Kidney capillary endothelial cell (primary cell): ENCODE results near the gene POU2AF3.
"Not testable (repeated sequence)": the region's sequence is repeated elsewhere in the genome, so short reads cannot be mapped to it uniquely, and the experiment has no call there.

Experiments
- DNase-seq: peaks from one replicate; pipeline ENCODE4 v3.0.0-alpha.2; 2018; ENCODE audit warnings: low spot score

Gene POU2AF3

DNA sequence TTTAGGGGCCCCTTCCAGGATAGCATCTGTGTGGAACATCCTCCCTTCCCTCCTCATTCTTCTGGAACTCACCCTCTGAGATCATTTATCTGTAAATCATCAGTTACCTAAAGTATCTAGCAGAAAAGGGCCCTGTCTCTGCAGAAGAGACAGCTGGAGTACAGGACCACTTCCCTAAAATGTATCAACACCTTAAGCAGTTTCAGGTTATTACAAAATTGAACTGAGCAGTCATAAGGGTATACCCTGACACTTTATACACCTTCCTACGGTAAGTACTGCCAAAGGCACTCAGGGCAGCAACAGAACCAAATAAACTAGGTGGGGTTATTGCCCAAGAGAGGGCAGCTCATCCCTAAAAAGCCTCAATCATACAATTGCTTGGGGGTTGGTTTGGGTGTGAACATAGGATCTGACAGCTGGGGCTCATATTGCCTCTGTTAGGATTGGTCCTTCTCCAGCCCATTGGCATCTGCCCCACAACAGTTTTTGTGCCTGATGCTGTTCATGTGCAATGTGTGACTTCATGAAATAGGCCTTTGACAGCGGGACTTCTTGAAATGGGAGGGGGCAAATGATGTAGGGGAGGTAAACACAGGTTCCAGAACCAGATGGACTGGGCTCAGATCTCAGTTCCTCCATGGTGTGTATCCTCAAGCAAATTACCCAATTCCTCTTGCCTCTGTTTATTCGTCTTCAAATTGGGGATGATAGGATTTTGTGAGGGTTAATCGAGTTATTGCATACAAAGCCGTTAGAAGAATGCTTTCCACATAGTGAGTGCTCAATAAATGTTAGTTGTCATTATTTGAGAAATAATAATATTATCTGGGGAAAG is 2.9 kb downstream of the POU2AF3 start:
- no peak for DNase-seq

GRCh38 chr11:111301842-111302118 is 3.4 kb downstream of the POU2AF3 start:
- no peak for DNase-seq

- DNase-seq = no peak
These were observed 4.0 kb downstream of the POU2AF3 start for GRCh38 chr11:111302298-111302697.

DNA sequence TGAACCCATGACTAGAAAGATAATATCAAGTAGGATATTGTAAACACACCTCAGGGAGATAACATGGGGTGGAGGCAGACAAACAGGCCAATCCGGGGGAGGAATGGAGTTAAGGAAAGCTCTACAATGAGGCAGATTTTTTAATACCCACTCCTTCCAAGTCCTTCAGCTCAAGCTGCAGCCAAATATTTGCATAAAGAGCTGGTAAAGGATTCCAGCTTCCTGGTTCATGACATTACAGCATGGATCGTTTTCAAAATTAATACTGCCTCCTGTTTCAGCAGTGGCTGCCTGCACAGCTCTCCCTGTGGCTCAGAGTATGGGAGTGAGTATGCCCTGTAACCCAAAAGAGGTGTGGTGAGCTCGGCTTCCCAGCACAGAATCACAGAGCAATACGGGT is 5.1 kb downstream of the POU2AF3 start:
- DNase-seq = no peak

DNA sequence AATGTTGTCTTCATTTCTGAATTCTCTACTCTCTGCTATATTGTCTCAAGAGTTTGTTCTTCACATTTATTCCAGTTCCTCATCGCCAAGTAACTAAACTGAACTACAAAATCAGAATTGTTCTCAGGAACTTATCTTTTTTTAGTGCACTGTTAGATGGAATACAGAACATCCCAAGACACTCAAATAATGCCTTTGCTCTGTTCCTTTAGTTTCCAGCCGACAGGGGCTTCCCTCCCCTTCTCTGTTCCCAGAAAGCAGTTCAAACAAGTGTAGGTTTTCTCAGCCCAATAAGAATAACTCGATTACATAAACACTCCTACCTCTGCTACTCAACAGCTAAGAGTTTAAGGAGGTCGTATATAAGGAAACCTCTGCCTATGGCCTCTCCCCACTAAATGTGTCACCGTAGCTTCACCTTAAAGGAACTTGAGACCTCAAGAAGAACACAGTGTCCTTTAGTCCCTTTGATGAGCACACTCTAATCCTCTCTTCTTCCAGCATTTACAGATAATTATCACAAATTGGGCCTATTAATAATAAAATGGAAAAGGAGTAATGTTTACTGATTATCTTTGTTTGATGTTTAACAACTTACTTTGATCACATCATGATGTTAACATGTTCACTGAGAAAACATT is 6.9 kb downstream of the POU2AF3 start:
- DNase-seq = no peak

- no peak for DNase-seq
These were observed 7.5 kb downstream of the POU2AF3 start for GRCh38 chr11:111305876-111306275.

- DNase-seq = no peak
These were observed 8.0 kb downstream of the POU2AF3 start for GRCh38 chr11:111306321-111306720.

- no peak for DNase-seq
These were observed 9.2 kb downstream of the POU2AF3 start for GRCh38 chr11:111307472-111308108.

DNA sequence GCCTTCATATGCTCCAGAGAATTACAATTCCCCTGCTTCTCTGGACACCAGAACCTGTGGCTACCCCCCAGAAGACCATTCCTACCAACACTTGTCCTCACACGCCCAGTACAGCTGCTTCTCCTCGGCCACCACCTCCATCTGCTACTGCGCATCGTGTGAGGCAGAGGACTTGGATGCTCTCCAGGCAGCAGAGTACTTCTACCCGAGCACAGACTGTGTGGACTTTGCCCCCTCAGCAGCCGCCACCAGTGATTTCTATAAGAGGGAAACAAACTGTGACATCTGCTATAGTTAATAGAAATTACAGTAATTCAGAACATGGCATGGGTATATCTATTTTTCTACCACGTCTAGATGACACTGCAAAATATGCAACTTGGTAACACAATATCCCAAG is 9.8 kb downstream of the POU2AF3 start:
- no peak for DNase-seq

DNA sequence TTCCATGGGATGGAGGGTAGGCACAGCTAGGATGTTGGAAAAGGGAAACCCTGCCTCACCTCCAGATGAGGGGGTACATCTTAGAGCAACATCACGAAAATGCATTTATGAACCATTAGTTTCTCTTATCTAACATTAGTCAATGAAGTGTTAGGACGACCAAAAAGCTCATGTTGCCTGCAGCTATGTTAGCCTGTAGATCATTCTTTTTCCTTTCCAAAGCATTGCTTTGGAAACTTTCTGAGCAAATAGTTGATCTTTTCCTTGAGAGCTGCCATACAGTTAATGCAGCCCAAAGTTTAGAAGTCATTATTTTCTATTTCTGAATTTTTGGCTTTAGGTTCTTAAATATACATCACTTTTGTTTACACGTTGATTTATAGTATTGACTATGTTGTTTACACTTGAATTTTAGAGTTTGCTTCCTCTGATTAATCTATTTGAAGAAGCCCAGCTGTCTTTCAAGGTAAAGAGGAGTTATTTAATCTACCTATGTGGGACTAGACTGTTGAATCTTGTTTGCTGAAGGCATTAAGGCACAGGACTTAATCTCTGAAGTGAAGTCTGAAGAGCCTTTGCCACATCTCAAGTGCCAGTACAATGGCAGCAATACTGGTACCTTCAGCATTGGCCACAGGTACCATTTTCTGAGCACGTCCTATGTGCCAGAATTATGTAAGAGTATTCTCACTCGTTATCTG is 11.0 kb downstream of the POU2AF3 start:
- no peak for DNase-seq

GRCh38 chr11:111310088-111310487 is 11.7 kb downstream of the POU2AF3 start:
- peak; percentile 8 for DNase-seq

- DNase-seq = no peak
These were observed 12.4 kb downstream of the POU2AF3 start for GRCh38 chr11:111310723-111311122.

- DNase-seq = no peak
These were observed 13.7 kb downstream of the POU2AF3 start for GRCh38 chr11:111312076-111312475.

- no peak for DNase-seq
These were observed 20.9 kb downstream of the POU2AF3 start for GRCh38 chr11:111319296-111319695.

DNA sequence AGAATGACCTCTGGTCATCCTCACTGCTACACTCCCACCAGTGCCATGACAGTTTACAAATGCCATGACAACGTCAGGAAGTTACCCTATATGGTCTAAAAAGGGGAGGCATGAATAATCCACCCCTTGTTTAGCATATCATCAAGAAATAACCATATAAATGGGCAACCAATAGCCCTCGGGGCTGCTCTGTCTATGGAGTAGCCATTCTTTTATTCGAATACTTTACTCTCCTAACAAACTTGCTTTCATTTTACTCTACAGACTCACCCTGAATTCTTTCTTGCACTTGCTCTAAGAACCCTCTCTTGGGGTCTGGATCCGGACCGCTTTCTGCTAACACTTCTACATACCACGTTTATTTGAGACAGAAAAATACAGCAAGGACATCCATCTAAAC is 21.9 kb downstream of the POU2AF3 start:
- not testable (repeated sequence) for DNase-seq

DNA sequence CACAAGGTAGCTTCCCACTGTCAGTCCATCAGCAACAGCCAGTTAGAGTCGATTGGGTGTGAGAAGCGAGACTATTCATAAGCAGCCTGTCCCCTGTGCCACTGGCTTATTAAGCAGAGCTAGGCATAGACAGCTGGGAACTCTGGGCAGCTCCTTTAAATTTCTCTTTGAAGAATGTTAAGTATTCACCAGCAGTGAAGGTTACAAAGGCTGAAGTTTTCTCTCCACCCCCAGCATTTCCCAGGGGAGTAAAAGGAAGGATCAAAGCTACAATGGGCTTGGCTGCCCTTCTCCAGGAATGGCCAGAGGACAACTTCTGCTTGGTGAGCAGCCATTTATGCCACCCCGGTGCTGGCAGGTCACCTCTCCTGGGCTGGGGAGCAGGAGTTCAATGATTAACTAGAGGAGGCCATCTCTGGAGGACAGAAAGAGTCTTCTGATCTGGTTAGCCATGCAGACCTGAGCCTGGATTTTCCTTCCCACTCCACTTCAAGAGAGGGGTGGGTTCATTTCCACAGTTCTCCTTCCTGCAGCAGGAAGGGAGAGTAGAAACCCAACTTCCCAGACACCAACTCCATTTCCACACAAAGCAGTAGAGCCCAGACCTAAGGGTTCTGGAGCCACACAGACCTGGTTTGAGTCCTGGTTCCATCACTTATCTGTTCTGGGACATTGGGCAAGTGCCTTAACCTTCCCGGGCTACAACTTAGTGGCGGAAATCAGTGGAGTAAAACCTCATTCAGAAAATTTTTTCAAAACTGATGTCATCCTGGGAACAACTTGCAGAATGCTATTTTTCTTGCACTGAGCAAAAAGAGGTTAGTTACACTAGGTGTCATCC is 22.6 kb downstream of the POU2AF3 start:
- DNase-seq = no peak

GRCh38 chr11:111322534-111322933 is 24.2 kb downstream of the POU2AF3 start:
- DNase-seq = no peak

DNA sequence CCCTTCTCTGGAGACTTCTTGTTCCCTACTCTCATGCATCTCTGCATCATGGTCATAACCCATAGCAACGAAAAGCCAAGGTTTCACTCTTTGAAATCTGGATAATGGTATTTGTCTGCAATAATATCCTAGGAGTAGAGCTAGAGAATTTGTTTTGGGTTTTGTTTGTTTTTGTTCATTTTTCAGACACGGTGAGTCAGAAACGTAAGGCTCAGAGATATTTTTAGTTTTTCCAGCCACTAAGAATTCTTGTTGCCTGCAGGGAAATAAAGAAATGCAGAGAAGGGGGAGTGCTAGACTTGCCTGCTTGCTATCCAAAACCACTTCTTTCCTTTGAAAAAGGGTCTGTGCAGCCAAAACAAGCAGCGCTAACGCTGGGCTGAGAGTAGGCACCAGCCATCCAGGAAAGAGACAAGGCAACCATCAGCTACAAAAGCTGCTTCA is 26.0 kb downstream of the POU2AF3 start:
- DNase-seq = no peak

GRCh38 chr11:111325259-111325658 is 26.9 kb downstream of the POU2AF3 start:
- DNase-seq = no peak

- no peak for DNase-seq
These were observed 28.5 kb downstream of the POU2AF3 start for GRCh38 chr11:111326824-111327223.

DNA sequence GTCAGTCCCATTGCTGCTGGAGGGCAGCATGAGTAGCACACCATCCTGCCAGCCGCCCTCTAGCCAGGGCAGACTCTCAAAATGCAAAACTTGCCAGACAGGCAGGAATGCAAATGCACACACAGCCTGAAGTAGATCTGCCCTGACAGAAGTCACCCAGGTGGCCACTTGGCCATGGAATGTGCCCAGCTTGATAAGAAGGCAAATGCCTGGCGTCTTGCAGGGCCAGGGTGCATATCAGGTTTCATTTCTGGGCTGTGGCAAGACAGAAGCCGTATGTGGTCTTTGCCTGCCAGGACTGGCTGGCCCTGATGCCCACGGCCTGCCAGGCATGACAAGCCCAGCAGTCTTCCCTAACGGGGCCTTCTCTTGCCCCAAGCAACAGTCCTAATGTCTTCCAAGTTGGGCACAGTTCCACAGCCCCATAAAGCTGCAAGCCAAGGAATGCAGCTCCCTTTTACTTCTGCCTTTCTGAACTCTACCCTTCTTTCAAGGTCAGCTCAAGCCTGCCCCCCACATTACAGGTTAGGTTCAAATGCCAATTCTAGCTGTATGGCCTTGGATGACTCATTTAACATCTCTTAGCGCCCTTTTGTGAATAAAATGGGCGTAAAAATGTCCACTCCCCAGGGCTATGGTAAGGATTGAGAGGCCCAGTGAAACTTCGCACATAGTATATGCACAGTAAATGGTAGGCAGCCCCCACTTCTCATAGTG is 29.7 kb downstream of the POU2AF3 start:
- no peak for DNase-seq
